ENCODE data around the gene GNA15.

GNA15 gene

GRCh38 chr19:3208317-3209207 lies 72.7 kb downstream of the GNA15 start:
- no peak for DNase-seq (ENCODE audit: low spot score)

GRCh38 chr19:3210347-3211017 lies 74.6 kb downstream of the GNA15 start:
- peak; percentile 74 for DNase-seq (ENCODE audit: low spot score)

- DNase-seq (ENCODE audit: low spot score), result no peak
Observed at GRCh38 chr19:3211191-3211590, 75.4 kb downstream of the GNA15 start.

- DNase-seq (ENCODE audit: low spot score), result no peak
Observed at GRCh38 chr19:3213159-3213558, 77.3 kb downstream of the GNA15 start.
